GM10847 (cell line): ENCODE measurements around the gene AKNA.
"Not testable (repeated sequence)": the region's sequence is repeated elsewhere in the genome, so short reads cannot be mapped to it uniquely, and the experiment has no call there.

Source experiments
- POLR2A ChIP-seq: IDR thresholded peaks from 2 replicates; pipeline ENCODE4 v1.6.1; 2011; ENCODE audit not compliant: insufficient read length; ENCODE audit errors: extremely low read depth

Gene AKNA

GRCh38 chr9:114329625-114330022, 58.2 kb downstream of the AKNA start, which contains the start of gene ORM2:
ORM2 (plus strand) TSS chr9:114329869; CDS start chr9:114329905, 36 bp downstream.
- TF ChIP-seq POLR2A = not testable (repeated sequence)

- TF ChIP-seq POLR2A = no peak
Measured at GRCh38 chr9:114327749-114328148, 60.0 kb downstream of the AKNA start.

GRCh38 chr9:114324492-114324891, 63.3 kb downstream of the AKNA start:
- TF ChIP-seq POLR2A = no peak

GRCh38 chr9:114322831-114323531, 64.8 kb downstream of the AKNA start, which contains the start of gene ORM1:
ORM1 (plus strand) TSS chr9:114323098; CDS start chr9:114323134, 36 bp downstream.
- not testable (repeated sequence) for TF ChIP-seq POLR2A

- no peak for TF ChIP-seq POLR2A
Measured at GRCh38 chr9:114321759-114322158, 66.0 kb downstream of the AKNA start.

- no peak for TF ChIP-seq POLR2A
Measured at GRCh38 chr9:114319147-114319546, 68.6 kb downstream of the AKNA start.

GRCh38 chr9:114318416-114318815, 69.4 kb downstream of the AKNA start:
- no peak for TF ChIP-seq POLR2A

GRCh38 chr9:114317665-114318357, 70.0 kb downstream of the AKNA start:
- no peak for TF ChIP-seq POLR2A

GRCh38 chr9:114316605-114317230, 71.1 kb downstream of the AKNA start:
- no peak for TF ChIP-seq POLR2A

- no peak for TF ChIP-seq POLR2A
Measured at GRCh38 chr9:114315723-114316363, 71.9 kb downstream of the AKNA start.

GRCh38 chr9:114314881-114315722, 72.7 kb downstream of the AKNA start:
- TF ChIP-seq POLR2A = no peak

- TF ChIP-seq POLR2A = no peak
Measured at GRCh38 chr9:114314256-114314867, 73.4 kb downstream of the AKNA start.

GRCh38 chr9:114313186-114313585, 74.6 kb downstream of the AKNA start:
- no peak for TF ChIP-seq POLR2A

GRCh38 chr9:114312513-114312875, 75.3 kb downstream of the AKNA start:
- no peak for TF ChIP-seq POLR2A
